A549 (cell line): ENCODE data around the gene RHOBTB1. TPM values are rescaled to one million over a fixed set of nuclear protein-coding genes. Genes with fewer than 3 reads are reported as not detected.
A peak's percentile ranks its signal among the peaks of the same experiment; 100 is the strongest.

Source experiments
- ATAC-seq, 2 experiments: fragments of 200-7000 bp in 1 of 2; fragments of >200 bp in 1 of 2; cut with Nextera tagmentation in 1 of 2; cut with Tn5 transposase in 1 of 2; 3 replicates each; pipeline versions ENCODE4 v1.8.0 to v1.9.1; 2018 to 2020; ENCODE audit warnings: mild to moderate bottlenecking in 1 of 2, moderate library complexity in 1 of 2
- CTCF ChIA-PET: fragments of 300-600 bp; sonication (Branson Sonifier 250); formaldehyde crosslinking; extraction: SDS; loops from one replicate; lab custom pipeline; 2021; ENCODE audit warnings: antibody characterized with exemption, inconsistent platforms; lab: Yijun Ruan, JAX
- POLR2A ChIA-PET: fragments of 350-600 bp; formaldehyde crosslinking; extraction: SDS; loops from one replicate; lab custom pipeline; 2021; ENCODE audit warnings: antibody characterized with exemption, inconsistent platforms; lab: Yijun Ruan, JAX
- DNase-seq, 2 experiments: peaks; one replicate each; pipeline versions ENCODE4 v3.0.0 to v3.0.0-alpha.2; 2011 to 2016; ENCODE audit warnings: low read depth in 1 of 2, low spot score in 1 of 2
- FAIRE-seq: peaks from 2 replicates; lab custom pipeline; 2011; peaks lifted over from hg19 to GRCh38; lab: Jason Lieb, UNC
- H3K27ac ChIP-seq, 2 experiments: fragments of >200 bp; sonication (Bioruptor Twin); formaldehyde crosslinking; 3 replicates each; pipeline ENCODE4 v1.5.1; 2016 to 2017
- H3K4me1 ChIP-seq: fragments of >200 bp; sonication (Bioruptor Twin); formaldehyde crosslinking; 3 replicates; pipeline ENCODE4 v1.6.1; 2016
- H3K4me2 ChIP-seq: fragments of >200 bp; sonication (Bioruptor Twin); formaldehyde crosslinking; 3 replicates; pipeline ENCODE4 v1.6.1; 2016
- H3K4me3 ChIP-seq: fragments of >200 bp; sonication (Bioruptor Twin); formaldehyde crosslinking; 3 replicates; pipeline ENCODE4 v1.5.1; 2016
- H3K9me3 ChIP-seq: fragments of >200 bp; sonication (Bioruptor Twin); formaldehyde crosslinking; 3 replicates; pipeline ENCODE4 v1.6.1; 2016
- BCL3 ChIP-seq: fragments of >200 bp; sonication (Bioruptor Twin); formaldehyde crosslinking; IDR thresholded peaks from 3 replicates; pipeline ENCODE4 v1.6.1; 2016
- BHLHE40 ChIP-seq: IDR thresholded peaks from 2 replicates; pipeline ENCODE4 v1.6.1; 2012; ENCODE audit warnings: low read depth, low read length, inconsistent platforms
- CBX2 ChIP-seq: fragments of 200-600 bp; sonication (generic); IDR thresholded peaks from 2 replicates; pipeline ENCODE4 v1.6.1; 2016; ENCODE audit warnings: low read depth, mild to moderate bottlenecking, borderline replicate concordance
- CEBPB ChIP-seq, 2 experiments: fragments of >200 bp in 1 of 2; sonication (Bioruptor Twin) in 1 of 2; formaldehyde crosslinking in 1 of 2; IDR thresholded peaks; 2 replicates each; pipeline ENCODE4 v1.6.1; 2012 to 2016
- E2F6 ChIP-seq: IDR thresholded peaks from 2 replicates; pipeline ENCODE4 v1.6.1; 2012; ENCODE audit warnings: low read depth, borderline replicate concordance
- ELK1 ChIP-seq: fragments of 150-350 bp; IDR thresholded peaks from 2 replicates; pipeline ENCODE4 v1.6.1; 2014; ENCODE audit warnings: low read depth, mild to moderate bottlenecking, low read length
- GATA3 ChIP-seq: IDR thresholded peaks from 2 replicates; pipeline ENCODE4 v1.6.1; 2012; ENCODE audit warnings: borderline replicate concordance
- HOXA7 ChIP-seq: fragments of 250-450 bp; sonication (Bioruptor Pico); IDR thresholded peaks from 2 replicates; pipeline ENCODE4 v1.5.0; 2020; ENCODE audit warnings: mild to moderate bottlenecking, moderate library complexity
- HOXB13 ChIP-seq: fragments of 250-450 bp; sonication (Bioruptor Pico); IDR thresholded peaks from 2 replicates; pipeline ENCODE4 v1.5.0; 2020; ENCODE audit warnings: low read depth, mild to moderate bottlenecking, moderate library complexity
- HOXB5 ChIP-seq: fragments of 250-450 bp; sonication (Bioruptor Pico); IDR thresholded peaks from 2 replicates; pipeline ENCODE4 v1.5.0; 2020; ENCODE audit warnings: mild to moderate bottlenecking, moderate library complexity
- KDM5A ChIP-seq: fragments of 200-600 bp; sonication (generic); IDR thresholded peaks from 2 replicates; pipeline ENCODE4 v1.6.1; 2016; ENCODE audit warnings: antibody characterized with exemption, mild to moderate bottlenecking
- MAX ChIP-seq: IDR thresholded peaks from 2 replicates; pipeline ENCODE4 v1.6.1; 2012
- MAZ ChIP-seq: fragments of 150-350 bp; IDR thresholded peaks from 2 replicates; pipeline ENCODE4 v1.6.1; 2014; ENCODE audit warnings: antibody characterized with exemption, low read depth, low read length, borderline replicate concordance
- MYC ChIP-seq: IDR thresholded peaks from 2 replicates; pipeline ENCODE4 v1.6.1; 2012; ENCODE audit warnings: mild to moderate bottlenecking, inconsistent platforms, low read length, improper control_type of control experiment, borderline replicate concordance
- NFE2L2 ChIP-seq: fragments of 150-350 bp; conservative IDR thresholded peaks from 2 replicates; pipeline ENCODE4 v1.6.1; 2014; ENCODE audit warnings: low read length
- RAD21 ChIP-seq, 2 experiments: fragments of >200 bp in 1 of 2; sonication (Bioruptor Twin) in 1 of 2; formaldehyde crosslinking in 1 of 2; IDR thresholded peaks in 1 of 2; conservative IDR thresholded peaks in 1 of 2; 2 replicates in 1 of 2; 3 replicates in 1 of 2; pipeline ENCODE4 v1.6.1; 2012 to 2018; ENCODE audit warnings: inconsistent platforms in 1 of 2
- SMC3 ChIP-seq: fragments of >200 bp; sonication (Bioruptor Twin); formaldehyde crosslinking; IDR thresholded peaks from 3 replicates; pipeline ENCODE4 v1.6.1; 2018; ENCODE audit warnings: inconsistent platforms
- SREBF2 ChIP-seq: fragments of 450-650 bp; IDR thresholded peaks from 2 replicates; pipeline ENCODE4 v1.6.1; 2014; ENCODE audit warnings: mild to moderate bottlenecking, moderate library complexity
- USF2 ChIP-seq: fragments of 450-650 bp; IDR thresholded peaks from 2 replicates; pipeline ENCODE4 v1.6.1; 2014; ENCODE audit warnings: antibody characterized with exemption
- ZNF302 ChIP-seq: fragments of 250-450 bp; sonication (Bioruptor Pico); IDR thresholded peaks from 2 replicates; pipeline ENCODE4 v1.9.0; 2021; ENCODE audit warnings: inconsistent platforms, mild to moderate bottlenecking, moderate library complexity
- WGBS: methylation state at CpG from one replicate; pipeline ENCODE4 v1.1.6; 2017; ENCODE audit errors: missing lambda C conversion rate; 5-methylcytosine and 5-hydroxymethylcytosine counted together
- polyA plus RNA-seq, 4 experiments: library from polyadenylated mRNA; depleted of rRNA in 3 of 4; stranded (reverse); fragments of >200 nt; fragmentation: RNase III in 1 of 4; extraction: RNeasy Plus Mini Kit Qiagen cat#74134 plus additional on column Dnase treatment in 1 of 4; gene quantifications; 2 replicates in 3 of 4; 3 replicates in 1 of 4; pipeline ENCODE4 v1.2.3, GENCODE V29; 2011 to 2017
- TF ChIP-seq, protein P1 (sequence below): fragments of 250-450 bp; sonication (Bioruptor Pico); IDR thresholded peaks from 2 replicates; pipeline ENCODE4 v1.5.0; 2021; ENCODE audit warnings: mild to moderate bottlenecking, moderate library complexity, borderline replicate concordance
- TF ChIP-seq, protein P2 (sequence below): fragments of >200 bp; sonication (Bioruptor Twin); formaldehyde crosslinking; IDR thresholded peaks from 3 replicates; pipeline ENCODE4 v1.5.1; 2016

Gene RHOBTB1
- polyA plus RNA-seq, 2 of the 4 experiments (the other 2 are of a cell fraction): 6.6 to 24.7 TPM

- Histone ChIP-seq H3K4me2 (no peak overlapping the region), H3K4me3 (no peak overlapping the region), H3K27ac (no peak overlapping the region), H3K9me3 (no peaks in the 10 kb centered on the region), H3K4me1 (peaks cover 24% of the 10 kb centered on the region)
- ATAC-seq (no peak), DNase-seq (no peak), FAIRE-seq (no peak)
- ChIA-PET CTCF (no interaction called here), POLR2A (interaction anchor here (0.6 kb wide), 1 partner anchor 71 kb away, joined by 4 read pairs; no protein-coding TSS in a partner anchor)
- 88% methylated on average over 1 of the region's 1 CpG for WGBS
- TF ChIP-seq HOXB13 (CRISPR knock-in tag): no peak
- TF ChIP-seq GATA3: no peak
- TF ChIP-seq BHLHE40: no peak
- TF ChIP-seq HOXB5 (CRISPR knock-in tag): no peak
These were observed 53.2 kb downstream of the RHOBTB1 start for GRCh38 chr10:60890811-60891210.

GRCh38 chr10:60883187-60883586 is 60.8 kb downstream of the RHOBTB1 start:
- Histone ChIP-seq H3K4me1 (no peaks in the 10 kb centered on the region), H3K4me2 (no peak overlapping the region), H3K9me3 (no peaks in the 10 kb centered on the region), H3K27ac (no peak overlapping the region), H3K4me3 (no peak overlapping the region)
- ATAC-seq (peak; percentile 87 to 95), FAIRE-seq (peak; percentile 13), DNase-seq (peak; percentile 21 to 55)
- POLR2A ChIA-PET: no interaction called here
- CTCF ChIA-PET: interaction anchor here (0.6 to 1.5 kb wide), 13 partner anchors 11 to 90 kb away, joined by 3 to 6 read pairs (median 4); partner anchors contain the start of gene RHOBTB1
- no peak for TF ChIP-seq MAZ
- TF ChIP-seq RAD21 (conservative IDR thresholded peaks at IDR 0.05 in 1 of 2, IDR thresholded peaks at IDR 0.05 in 1 of 2): peak; percentile 42 to 57; a peak in 4 of 5 replicates
- TF ChIP-seq, protein P1, sequence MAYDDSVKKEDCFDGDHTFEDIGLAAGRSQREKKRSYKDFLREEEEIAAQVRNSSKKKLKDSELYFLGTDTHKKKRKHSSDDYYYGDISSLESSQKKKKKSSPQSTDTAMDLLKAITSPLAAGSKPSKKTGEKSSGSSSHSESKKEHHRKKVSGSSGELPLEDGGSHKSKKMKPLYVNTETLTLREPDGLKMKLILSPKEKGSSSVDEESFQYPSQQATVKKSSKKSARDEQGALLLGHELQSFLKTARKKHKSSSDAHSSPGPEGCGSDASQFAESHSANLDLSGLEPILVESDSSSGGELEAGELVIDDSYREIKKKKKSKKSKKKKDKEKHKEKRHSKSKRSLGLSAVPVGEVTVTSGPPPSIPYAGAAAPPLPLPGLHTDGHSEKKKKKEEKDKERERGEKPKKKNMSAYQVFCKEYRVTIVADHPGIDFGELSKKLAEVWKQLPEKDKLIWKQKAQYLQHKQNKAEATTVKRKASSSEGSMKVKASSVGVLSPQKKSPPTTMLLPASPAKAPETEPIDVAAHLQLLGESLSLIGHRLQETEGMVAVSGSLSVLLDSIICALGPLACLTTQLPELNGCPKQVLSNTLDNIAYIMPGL (CRISPR knock-in tag): no peak
- TF ChIP-seq ZNF302 (CRISPR knock-in tag): no peak
- TF ChIP-seq MYC: no peak
- no peak for TF ChIP-seq HOXA7 (CRISPR knock-in tag)
- TF ChIP-seq ELK1: no peak
- TF ChIP-seq SMC3: peak; percentile 49
- TF ChIP-seq, protein P2, sequence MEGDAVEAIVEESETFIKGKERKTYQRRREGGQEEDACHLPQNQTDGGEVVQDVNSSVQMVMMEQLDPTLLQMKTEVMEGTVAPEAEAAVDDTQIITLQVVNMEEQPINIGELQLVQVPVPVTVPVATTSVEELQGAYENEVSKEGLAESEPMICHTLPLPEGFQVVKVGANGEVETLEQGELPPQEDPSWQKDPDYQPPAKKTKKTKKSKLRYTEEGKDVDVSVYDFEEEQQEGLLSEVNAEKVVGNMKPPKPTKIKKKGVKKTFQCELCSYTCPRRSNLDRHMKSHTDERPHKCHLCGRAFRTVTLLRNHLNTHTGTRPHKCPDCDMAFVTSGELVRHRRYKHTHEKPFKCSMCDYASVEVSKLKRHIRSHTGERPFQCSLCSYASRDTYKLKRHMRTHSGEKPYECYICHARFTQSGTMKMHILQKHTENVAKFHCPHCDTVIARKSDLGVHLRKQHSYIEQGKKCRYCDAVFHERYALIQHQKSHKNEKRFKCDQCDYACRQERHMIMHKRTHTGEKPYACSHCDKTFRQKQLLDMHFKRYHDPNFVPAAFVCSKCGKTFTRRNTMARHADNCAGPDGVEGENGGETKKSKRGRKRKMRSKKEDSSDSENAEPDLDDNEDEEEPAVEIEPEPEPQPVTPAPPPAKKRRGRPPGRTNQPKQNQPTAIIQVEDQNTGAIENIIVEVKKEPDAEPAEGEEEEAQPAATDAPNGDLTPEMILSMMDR: peak; percentile 47
- TF ChIP-seq SREBF2: no peak
- WGBS: 66% methylated on average over 6 of the region's 6 CpGs

DNA sequence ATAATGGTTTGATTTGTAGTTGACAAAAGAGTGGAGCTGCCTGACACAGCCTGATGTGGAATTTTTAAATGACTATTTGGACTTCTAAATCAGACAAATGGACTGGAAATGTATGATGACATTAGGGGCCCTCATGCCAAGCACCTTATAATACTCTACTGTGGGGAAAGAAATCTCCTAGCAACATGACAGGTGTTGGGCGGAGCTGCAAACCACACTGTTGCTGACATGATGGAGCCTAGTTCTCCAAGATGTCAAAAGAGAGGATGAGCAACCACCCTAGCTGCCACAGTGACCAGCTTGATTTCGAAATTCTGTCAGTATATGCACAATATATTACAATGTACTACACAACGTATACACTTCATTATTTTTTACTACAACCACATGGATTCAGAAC is 65.8 kb downstream of the RHOBTB1 start:
- no peak overlapping the region for H3K4me3 ChIP-seq
- DNase-seq (no peak), FAIRE-seq (no peak), ATAC-seq (no peak)
- ChIA-PET CTCF (interaction anchor here (0.8 to 1.1 kb wide), 3 partner anchors 9 to 406 kb away, joined by 3 read pairs; no protein-coding TSS in a partner anchor), POLR2A (no interaction called here)
- no peak for TF ChIP-seq E2F6
- no peak for TF ChIP-seq NFE2L2
- TF ChIP-seq CEBPB (IDR thresholded peaks at IDR 0.05): no peak
- TF ChIP-seq ZNF302 (CRISPR knock-in tag): no peak
- no peak for TF ChIP-seq USF2
- TF ChIP-seq HOXB5 (CRISPR knock-in tag): no peak
- no peak for TF ChIP-seq KDM5A
- no peak for TF ChIP-seq MAZ
- no peak for TF ChIP-seq MAX
- TF ChIP-seq CBX2: no peak
- no peak for TF ChIP-seq BCL3
- no peaks in the 10 kb centered on the region for H3K4me1 ChIP-seq
- no peak overlapping the region for H3K4me2 ChIP-seq
- H3K27ac ChIP-seq: no peak overlapping the region
- 79% methylated on average over 3 of the region's 3 CpGs for WGBS
- no peaks in the 10 kb centered on the region for H3K9me3 ChIP-seq
